Measurements from ENCODE around the gene ZNF76. TPM values are rescaled to one million over a fixed set of nuclear protein-coding genes. Genes with fewer than 3 reads are reported as not detected.
A peak's percentile ranks its signal among the peaks of the same experiment; 100 is the strongest.

Gene ZNF76
- total and polyA plus RNA-seq, 9 of the 15 experiments (the other 6 are each of a cell fraction or from before 2014, with no cell fraction given) = 1.2 to 17.8 (median 10.7) TPM

GRCh38 chr6:35240838-35241801 lies 18.4 kb upstream of the ZNF76 start (continued):
- TF ChIP-seq REST (IDR thresholded peaks at IDR 0.05; ENCODE audit: borderline replicate concordance) = peak; percentile 81
- no peak for TF ChIP-seq REST (CRISPR knock-in tag; IDR thresholded peaks at IDR 0.05; ENCODE audit: low read depth)
- TF ChIP-seq NCOA1 (IDR thresholded peaks at IDR 0.05; ENCODE audit: low read depth) = no peak
- TF ChIP-seq ZC3H11A (IDR thresholded peaks at IDR 0.05; ENCODE audit: low read depth, low read length) = no peak
- no peak; the same call in 1 of the 2 replicates for TF ChIP-seq RB1 (IDR thresholded peaks at IDR 0.05; ENCODE audit: low read depth)
- no peak for TF ChIP-seq ZNF354B (CRISPR knock-in tag; IDR thresholded peaks at IDR 0.05)
- TF ChIP-seq PHB2 (IDR thresholded peaks at IDR 0.05; ENCODE audit: low read depth) = no peak
- no peak for TF ChIP-seq HDAC2 (IDR thresholded peaks at IDR 0.05)
- no peak for TF ChIP-seq TEAD2 (tag; IDR thresholded peaks at IDR 0.05)
- no peak for TF ChIP-seq SETDB1 (IDR thresholded peaks at IDR 0.05; ENCODE audit: low read length)

All from K562 (cell line).